Stimulated activated CD4-positive, alpha-beta T cell treated with anti-CD3 and anti-CD28 coated beads, TNF-alpha, amount 100 ng/mL, for 1 hour (primary cell): ENCODE results near the gene MAML2.

Experiments used
- DNase-seq, 3 donors: peaks; one replicate each; pipeline ENCODE4 v3.0.0-alpha.2; 2020; ENCODE audit warnings: low read depth in 3 of 3, low spot score in 1 of 3

MAML2 gene

GRCh38 chr11:96082936-96083335, 260.1 kb downstream of the MAML2 start:
- DNase-seq: no peak

GRCh38 chr11:96082002-96082899, 260.7 kb downstream of the MAML2 start:
- no peak for DNase-seq

GRCh38 chr11:96081561-96081960, 261.4 kb downstream of the MAML2 start:
- no peak for DNase-seq

DNA sequence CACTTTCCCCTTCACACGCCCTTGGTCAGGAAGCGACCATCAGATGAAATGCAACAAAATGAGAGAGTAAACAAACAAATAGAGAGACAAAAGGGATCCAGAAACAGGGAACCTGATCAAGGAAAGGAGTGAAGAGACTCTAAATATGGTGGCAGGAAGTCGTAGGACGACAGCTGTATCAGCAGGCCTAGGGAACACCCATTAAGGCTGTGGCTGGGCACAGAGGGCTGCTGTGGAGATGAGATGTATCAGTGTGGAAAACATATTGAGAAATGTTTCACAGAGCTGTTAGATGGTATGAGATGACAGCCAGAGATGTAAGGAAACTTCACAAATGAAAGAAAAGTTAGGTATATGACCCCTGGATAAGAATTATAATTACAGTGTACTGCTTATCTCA, 263.3 kb downstream of the MAML2 start:
- DNase-seq: no peak

DNA sequence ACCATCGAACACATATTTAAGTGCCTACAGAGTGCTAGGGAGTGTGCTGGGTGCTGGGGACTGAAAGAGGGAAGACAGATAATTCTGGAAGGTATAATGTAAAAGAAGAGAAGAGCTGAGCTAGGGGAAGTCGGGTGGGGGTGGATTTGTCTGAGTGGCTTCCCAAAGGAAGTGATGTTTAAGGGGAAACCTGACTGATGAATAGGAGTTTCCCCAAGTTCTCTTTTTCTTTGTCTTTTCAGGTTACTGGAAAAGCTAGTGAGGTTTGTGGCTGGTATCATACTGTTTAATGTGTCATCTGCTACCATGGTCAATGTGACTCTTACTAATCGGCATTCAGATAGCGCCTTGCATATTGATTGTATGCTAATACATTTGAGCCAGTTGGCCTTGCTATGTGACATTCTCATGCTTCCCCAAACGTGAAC, 267.4 kb downstream of the MAML2 start:
- no peak for DNase-seq

- no peak for DNase-seq
Observed at GRCh38 chr11:96074551-96075310, 268.3 kb downstream of the MAML2 start.

- DNase-seq: no peak
Observed at GRCh38 chr11:96073536-96073935, 269.5 kb downstream of the MAML2 start.

DNA sequence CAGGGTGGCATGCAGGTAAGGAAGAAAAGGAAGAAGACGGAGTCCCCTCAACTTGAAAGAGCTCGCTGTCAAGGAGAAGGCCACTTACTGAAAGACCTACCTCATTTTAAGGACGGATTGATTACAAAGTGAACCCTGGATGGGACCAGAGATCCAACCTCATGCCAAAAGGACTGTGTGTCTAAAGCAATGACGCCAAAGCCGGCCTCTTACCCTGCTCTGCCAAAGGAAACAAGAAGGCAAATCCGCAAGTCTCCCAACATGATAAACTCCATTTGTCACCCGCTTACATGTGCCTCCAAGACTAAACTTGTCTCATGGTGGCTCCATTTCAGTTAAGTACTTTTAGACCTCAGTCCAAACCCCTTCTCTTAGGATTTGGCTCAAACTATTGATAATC, 270.4 kb downstream of the MAML2 start:
- no peak for DNase-seq

- no peak for DNase-seq
Observed at GRCh38 chr11:96070453-96070852, 272.5 kb downstream of the MAML2 start.

DNA sequence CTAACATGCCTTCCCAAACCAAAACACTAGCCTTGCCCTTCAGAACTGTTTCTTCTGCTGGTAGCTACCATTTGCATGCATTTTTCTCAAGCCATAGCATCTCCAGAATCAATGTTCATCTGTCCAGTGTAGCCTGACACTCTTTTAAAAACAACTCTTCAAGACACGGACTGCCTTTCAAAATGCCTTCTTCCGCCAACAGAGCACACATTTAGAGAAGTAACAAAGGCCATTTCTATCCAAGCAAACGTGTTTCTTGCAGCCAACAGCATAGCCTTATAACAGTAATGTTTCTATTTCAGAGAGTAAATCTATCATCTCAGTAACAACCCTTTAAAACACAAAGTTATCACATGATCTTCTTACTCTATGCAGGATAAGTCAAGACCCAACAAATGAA, 275.8 kb downstream of the MAML2 start:
- no peak for DNase-seq

- DNase-seq: no peak
Observed at GRCh38 chr11:96065379-96065778, 277.6 kb downstream of the MAML2 start.

DNA sequence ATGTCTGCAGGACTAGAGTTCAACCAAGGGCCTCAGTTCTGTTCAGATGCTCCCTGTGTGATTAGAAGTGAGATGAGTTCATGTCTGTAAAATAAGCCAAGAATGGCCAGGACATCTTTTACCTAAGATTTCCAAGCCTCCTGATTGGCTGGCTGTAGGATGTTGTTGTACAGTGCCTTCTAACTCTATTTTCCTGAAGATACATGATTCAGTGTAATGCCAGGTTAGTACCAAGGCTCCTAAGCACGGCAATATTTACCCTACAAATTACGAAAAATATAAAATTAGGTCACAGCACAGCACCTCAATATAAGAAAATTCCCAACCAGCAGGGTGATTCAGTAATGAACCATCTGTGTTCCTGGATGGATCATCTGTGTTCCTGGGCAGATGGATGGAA, 279.1 kb downstream of the MAML2 start:
- no peak for DNase-seq

GRCh38 chr11:96063053-96063452, 279.9 kb downstream of the MAML2 start:
- no peak for DNase-seq

DNA sequence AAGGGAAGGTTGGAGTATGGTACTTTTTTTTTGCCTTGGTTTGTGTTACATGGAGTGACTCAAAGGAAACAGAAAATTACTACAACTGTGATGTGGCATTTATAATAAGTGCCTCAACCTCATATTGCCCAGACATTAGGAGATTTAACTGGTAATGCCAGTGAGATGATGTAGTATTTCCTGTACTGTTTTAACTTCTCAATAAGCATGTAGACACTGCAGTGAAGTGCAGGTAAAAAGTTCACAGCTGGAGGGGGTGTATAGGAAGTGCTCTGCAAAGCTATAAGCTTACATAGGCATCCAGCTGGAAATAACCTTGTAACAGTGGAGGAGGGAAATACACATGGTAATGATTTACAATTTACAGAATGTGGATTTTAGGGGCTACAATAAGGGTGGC, 280.9 kb downstream of the MAML2 start:
- DNase-seq: no peak

DNA sequence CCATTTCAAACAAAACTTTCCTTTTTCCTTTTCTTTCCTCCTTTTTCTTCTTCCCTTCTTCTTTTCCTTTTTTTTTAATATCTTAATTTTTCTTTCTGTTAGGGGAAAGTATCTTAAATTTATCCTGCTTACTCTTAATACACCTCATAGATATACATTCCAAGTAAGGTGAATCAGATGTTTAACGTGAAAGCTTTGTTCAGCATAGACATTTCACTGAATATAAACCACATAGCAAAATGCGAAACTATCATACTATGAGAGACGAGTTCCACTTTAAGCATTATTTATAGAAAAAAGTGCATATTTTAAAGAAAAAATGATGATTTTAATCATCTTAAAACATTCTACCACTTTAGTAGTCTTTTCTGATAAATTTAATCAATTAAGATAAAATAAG, 281.3 kb downstream of the MAML2 start:
- DNase-seq: no peak

DNA sequence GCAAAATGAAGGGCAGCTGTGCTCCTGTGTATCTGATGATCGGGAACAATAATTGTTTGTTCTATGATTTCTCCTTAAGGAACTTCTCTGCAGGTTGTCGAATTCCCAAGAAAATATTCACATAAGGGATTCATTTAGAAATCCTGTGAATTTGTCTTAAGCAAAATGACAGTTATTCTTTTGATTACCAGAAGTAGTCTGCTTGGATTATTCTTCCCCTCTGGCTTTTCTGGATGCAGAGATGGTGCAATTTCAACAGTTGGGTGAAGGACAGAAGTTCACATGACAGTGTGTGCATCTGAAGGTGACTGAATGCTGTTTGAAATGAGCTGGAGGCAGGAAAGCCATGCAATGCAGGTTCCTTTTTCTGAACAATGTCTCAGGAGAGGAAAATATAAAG, 281.9 kb downstream of the MAML2 start:
- no peak for DNase-seq

- no peak for DNase-seq
Observed at GRCh38 chr11:96057502-96057901, 285.5 kb downstream of the MAML2 start.

- no peak for DNase-seq
Observed at GRCh38 chr11:96056576-96056975, 286.4 kb downstream of the MAML2 start.

GRCh38 chr11:96055706-96056387, 287.1 kb downstream of the MAML2 start:
- DNase-seq: no peak

DNA sequence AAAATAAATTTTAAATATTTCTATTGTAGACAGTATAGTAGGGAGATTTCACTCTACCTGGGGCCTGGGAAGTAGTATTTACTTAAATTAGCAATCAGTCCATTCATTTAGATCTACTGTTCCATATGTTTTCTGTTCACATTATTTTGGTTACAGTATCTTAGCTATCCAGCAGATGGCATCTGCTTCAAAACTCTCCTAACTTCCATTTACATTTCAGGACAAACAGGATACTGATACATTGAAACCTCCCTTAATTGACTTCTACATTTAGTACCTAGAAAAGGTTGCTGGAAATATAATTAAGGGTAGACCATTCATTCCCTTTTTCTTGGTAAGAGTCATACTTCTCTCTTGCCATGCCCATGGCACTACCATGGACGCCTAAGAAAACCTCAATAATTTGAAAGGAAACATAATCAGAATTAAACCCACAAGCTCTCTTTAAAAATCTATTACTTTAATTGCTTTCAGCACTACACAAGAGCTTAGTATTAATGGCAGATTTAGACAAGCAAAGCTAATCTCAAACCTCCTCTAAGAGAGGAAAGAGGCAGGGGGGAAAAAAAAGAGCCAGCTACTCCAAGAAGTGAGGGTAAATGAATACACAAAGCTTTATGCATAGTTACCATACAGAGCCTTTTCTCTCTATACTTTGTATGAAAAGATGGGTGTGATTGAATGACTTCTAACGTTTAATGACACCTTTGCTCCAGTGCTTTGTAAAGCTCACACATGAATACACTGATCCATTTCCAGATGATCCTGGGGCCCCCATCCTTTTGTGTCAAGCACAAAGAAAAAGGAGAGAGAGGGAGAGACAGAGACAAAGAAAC, 287.9 kb downstream of the MAML2 start:
- no peak for DNase-seq
